Neural progenitor cell (in vitro differentiated cells): ENCODE data around the gene MAML3.

ENCODE experiments used
- EZH2 ChIP-seq: fragments of 200-600 bp; sonication (generic); IDR thresholded peaks from 2 replicates; pipeline ENCODE4 v1.6.1; 2017; ENCODE audit warnings: antibody characterized with exemption, mild to moderate bottlenecking, moderate library complexity
- EZH2phosphoT487 ChIP-seq: fragments of 200-600 bp; sonication (generic); IDR thresholded peaks from 2 replicates; pipeline ENCODE4 v1.6.1; 2017; ENCODE audit warnings: antibody characterized with exemption
- TF ChIP-seq, protein P1 (sequence below): fragments of 200-600 bp; sonication (generic); IDR thresholded peaks from 2 replicates; pipeline ENCODE4 v1.5.1; 2017; ENCODE audit warnings: antibody characterized with exemption, mild to moderate bottlenecking

DNA sequence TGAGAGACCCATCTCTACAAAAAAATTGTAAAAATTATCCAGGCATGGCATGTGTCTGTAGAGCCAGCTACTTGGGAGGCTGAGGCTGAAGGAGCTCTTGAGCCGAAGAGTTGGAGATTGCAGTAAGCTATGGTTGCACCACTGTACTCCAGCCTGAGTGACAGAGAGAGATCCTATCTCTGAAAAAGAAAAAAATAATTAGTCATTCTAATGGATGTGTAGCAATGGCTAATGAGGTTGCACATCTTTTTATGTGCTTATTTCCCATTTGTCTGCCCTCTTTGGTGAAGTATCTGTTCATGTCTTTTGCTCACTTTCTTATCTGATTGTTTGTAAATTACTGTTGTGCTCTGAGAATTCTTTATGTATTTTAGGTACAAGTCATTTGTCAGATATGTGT lies 19.0 kb upstream of the MAML3 start:
- TF ChIP-seq, protein P1, sequence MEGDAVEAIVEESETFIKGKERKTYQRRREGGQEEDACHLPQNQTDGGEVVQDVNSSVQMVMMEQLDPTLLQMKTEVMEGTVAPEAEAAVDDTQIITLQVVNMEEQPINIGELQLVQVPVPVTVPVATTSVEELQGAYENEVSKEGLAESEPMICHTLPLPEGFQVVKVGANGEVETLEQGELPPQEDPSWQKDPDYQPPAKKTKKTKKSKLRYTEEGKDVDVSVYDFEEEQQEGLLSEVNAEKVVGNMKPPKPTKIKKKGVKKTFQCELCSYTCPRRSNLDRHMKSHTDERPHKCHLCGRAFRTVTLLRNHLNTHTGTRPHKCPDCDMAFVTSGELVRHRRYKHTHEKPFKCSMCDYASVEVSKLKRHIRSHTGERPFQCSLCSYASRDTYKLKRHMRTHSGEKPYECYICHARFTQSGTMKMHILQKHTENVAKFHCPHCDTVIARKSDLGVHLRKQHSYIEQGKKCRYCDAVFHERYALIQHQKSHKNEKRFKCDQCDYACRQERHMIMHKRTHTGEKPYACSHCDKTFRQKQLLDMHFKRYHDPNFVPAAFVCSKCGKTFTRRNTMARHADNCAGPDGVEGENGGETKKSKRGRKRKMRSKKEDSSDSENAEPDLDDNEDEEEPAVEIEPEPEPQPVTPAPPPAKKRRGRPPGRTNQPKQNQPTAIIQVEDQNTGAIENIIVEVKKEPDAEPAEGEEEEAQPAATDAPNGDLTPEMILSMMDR: no peak
- TF ChIP-seq EZH2 (no peak), EZH2phosphoT487 (no peak)
